Hepatocyte (in vitro differentiated cells): ENCODE measurements around the gene EFNA2. TPM values are rescaled to one million over a fixed set of nuclear protein-coding genes. Genes with fewer than 3 reads are reported as not detected.
"Not testable (repeated sequence)": the region's sequence is repeated elsewhere in the genome, so short reads cannot be mapped to it uniquely, and the experiment has no call there.

Source experiments
- DNase-seq: peaks from one replicate; pipeline ENCODE4 v3.0.0-alpha.2; 2016; ENCODE audit warnings: low spot score
- H2AFZ ChIP-seq: fragments of 200-600 bp; sonication (generic); 2 replicates; pipeline ENCODE4 v1.6.0; 2016; ENCODE audit warnings: antibody characterized with exemption, mild to moderate bottlenecking
- H3K27ac ChIP-seq: fragments of 200-600 bp; sonication (generic); 2 replicates; pipeline ENCODE4 v1.5.1; 2016; ENCODE audit warnings: mild to moderate bottlenecking
- H3K27me3 ChIP-seq: fragments of 200-600 bp; sonication (generic); 2 replicates; pipeline ENCODE4 v1.6.1; 2016
- H3K36me3 ChIP-seq: fragments of 200-600 bp; sonication (generic); replicated peaks from 2 replicates; pipeline ENCODE4 v1.5.1; 2016; ENCODE audit warnings: low read depth; ENCODE audit not compliant: insufficient read depth
- H3K4me1 ChIP-seq: fragments of 200-600 bp; sonication (generic); 2 replicates; pipeline ENCODE4 v1.5.1; 2016; ENCODE audit warnings: mild to moderate bottlenecking, moderate library complexity; ENCODE audit not compliant: insufficient read depth
- H3K4me2 ChIP-seq: fragments of 200-600 bp; sonication (generic); 2 replicates; pipeline ENCODE4 v1.6.0; 2016
- H3K4me3 ChIP-seq: fragments of 200-600 bp; sonication (generic); 2 replicates; pipeline ENCODE4 v1.5.1; 2016; ENCODE audit warnings: mild to moderate bottlenecking
- H3K79me2 ChIP-seq: fragments of 200-600 bp; sonication (generic); 2 replicates; pipeline ENCODE4 v1.6.0; 2017; ENCODE audit warnings: mild to moderate bottlenecking
- H3K9me2 ChIP-seq: fragments of 200-600 bp; sonication (generic); replicated peaks from 2 replicates; pipeline ENCODE4 v1.6.0; 2017; ENCODE audit warnings: mild to moderate bottlenecking; ENCODE audit not compliant: insufficient read depth
- H3K9me3 ChIP-seq: fragments of 200-600 bp; sonication (generic); 2 replicates; pipeline ENCODE4 v1.5.1; 2016; ENCODE audit warnings: low read depth, mild to moderate bottlenecking
- H4K20me1 ChIP-seq: fragments of 200-600 bp; sonication (generic); 2 replicates; pipeline ENCODE4 v1.6.0; 2016; ENCODE audit warnings: mild to moderate bottlenecking; ENCODE audit not compliant: insufficient read depth, poor library complexity, severe bottlenecking
- EZH2 ChIP-seq: fragments of 200-600 bp; sonication (generic); IDR thresholded peaks from 2 replicates; pipeline ENCODE4 v1.6.1; 2016; ENCODE audit warnings: antibody characterized with exemption, mild to moderate bottlenecking, borderline replicate concordance
- EZH2phosphoT487 ChIP-seq: fragments of 200-600 bp; sonication (generic); IDR thresholded peaks from one replicate; pipeline ENCODE4 v1.6.1; 2018; ENCODE audit warnings: antibody characterized with exemption, mild to moderate bottlenecking, low read depth, moderate library complexity; ENCODE audit not compliant: unreplicated experiment, severe bottlenecking
- WGBS: methylation state at CpG from one replicate; pipeline ENCODE4 v1.1.6; 2016; ENCODE audit warnings: low lambda C conversion rate; ENCODE audit errors: missing lambda C conversion rate; 5-methylcytosine and 5-hydroxymethylcytosine counted together
- polyA plus RNA-seq: library from polyadenylated mRNA; unstranded; fragments of >200 nt; fragmentation: Nextera tagmentation; extraction: Ambion mirVana; gene quantifications from 2 replicates; pipeline ENCODE4 v1.2.1, GENCODE V29; 2016
- total RNA-seq: library from RNA; depleted of rRNA; stranded (reverse); fragments of >200 nt; gene quantifications from 2 replicates; pipeline ENCODE4 v1.2.3, GENCODE V29; 2014
- TF ChIP-seq, protein P1 (sequence below): fragments of 200-600 bp; sonication (generic); IDR thresholded peaks from 2 replicates; pipeline ENCODE4 v1.5.1; 2016; ENCODE audit warnings: antibody characterized with exemption, mild to moderate bottlenecking; ENCODE audit not compliant: poor library complexity

EFNA2 gene
- total and polyA plus RNA-seq, 2 experiments from 2014 or later = 1.3 to 14.2 TPM

DNA sequence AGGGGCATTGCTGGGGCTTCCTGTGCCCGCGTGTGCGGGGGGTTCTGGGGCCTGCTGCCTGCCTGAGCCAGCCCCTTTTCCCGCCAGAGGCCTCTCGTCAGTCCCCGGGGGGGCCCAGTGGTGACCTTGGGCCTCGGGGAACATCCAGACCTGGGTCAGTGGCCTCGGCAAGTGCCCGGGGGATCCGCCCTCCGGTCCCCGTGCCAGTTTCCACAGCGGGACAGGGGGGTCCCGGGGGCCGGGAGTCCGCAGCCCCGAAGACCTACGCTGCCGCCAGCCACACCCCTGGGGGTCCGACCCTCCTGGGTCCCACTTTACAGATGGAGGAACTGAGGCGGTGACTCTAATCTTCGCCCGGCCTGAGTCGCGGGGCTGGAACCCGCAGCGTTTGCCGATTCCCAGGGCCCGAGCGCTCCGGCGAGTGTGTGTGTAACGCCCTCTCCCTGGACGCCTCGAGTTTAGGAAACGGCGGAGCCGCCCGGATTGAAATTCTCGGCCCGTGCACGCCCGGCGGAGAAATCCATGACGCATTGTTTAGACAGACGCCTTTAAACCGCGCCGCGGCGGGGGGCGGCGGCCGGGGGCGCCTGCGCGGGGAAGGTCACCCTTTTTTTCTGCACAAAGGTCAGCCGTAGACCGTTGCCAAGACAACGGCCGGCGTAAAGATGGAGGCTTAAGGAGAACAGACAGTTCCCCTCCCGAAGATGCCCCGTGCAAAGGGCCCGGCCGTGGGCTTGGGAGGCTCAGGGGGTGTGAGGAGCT lies 39.3 kb downstream of the EFNA2 start:
- no peak for TF ChIP-seq EZH2
- TF ChIP-seq, protein P1, sequence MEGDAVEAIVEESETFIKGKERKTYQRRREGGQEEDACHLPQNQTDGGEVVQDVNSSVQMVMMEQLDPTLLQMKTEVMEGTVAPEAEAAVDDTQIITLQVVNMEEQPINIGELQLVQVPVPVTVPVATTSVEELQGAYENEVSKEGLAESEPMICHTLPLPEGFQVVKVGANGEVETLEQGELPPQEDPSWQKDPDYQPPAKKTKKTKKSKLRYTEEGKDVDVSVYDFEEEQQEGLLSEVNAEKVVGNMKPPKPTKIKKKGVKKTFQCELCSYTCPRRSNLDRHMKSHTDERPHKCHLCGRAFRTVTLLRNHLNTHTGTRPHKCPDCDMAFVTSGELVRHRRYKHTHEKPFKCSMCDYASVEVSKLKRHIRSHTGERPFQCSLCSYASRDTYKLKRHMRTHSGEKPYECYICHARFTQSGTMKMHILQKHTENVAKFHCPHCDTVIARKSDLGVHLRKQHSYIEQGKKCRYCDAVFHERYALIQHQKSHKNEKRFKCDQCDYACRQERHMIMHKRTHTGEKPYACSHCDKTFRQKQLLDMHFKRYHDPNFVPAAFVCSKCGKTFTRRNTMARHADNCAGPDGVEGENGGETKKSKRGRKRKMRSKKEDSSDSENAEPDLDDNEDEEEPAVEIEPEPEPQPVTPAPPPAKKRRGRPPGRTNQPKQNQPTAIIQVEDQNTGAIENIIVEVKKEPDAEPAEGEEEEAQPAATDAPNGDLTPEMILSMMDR = no peak
- DNase-seq = no peak
- H3K4me2 ChIP-seq = no peak overlapping the region
- 94% methylated on average over 41 of the region's 66 CpGs for WGBS
- H3K36me3 ChIP-seq = no peaks in the 10 kb centered on the region
- no peaks in the 10 kb centered on the region for H3K9me3 ChIP-seq
- no peaks in the 10 kb centered on the region for H3K9me2 ChIP-seq
- H4K20me1 ChIP-seq = no peaks in the 10 kb centered on the region
- no peak overlapping the region for H3K4me3 ChIP-seq
- H3K4me1 ChIP-seq = no peaks in the 10 kb centered on the region
- H3K27ac ChIP-seq = no peak overlapping the region
- H2AFZ ChIP-seq = no peak overlapping the region
- no peaks in the 10 kb centered on the region for H3K27me3 ChIP-seq
- H3K79me2 ChIP-seq = no peaks in the 10 kb centered on the region

DNA sequence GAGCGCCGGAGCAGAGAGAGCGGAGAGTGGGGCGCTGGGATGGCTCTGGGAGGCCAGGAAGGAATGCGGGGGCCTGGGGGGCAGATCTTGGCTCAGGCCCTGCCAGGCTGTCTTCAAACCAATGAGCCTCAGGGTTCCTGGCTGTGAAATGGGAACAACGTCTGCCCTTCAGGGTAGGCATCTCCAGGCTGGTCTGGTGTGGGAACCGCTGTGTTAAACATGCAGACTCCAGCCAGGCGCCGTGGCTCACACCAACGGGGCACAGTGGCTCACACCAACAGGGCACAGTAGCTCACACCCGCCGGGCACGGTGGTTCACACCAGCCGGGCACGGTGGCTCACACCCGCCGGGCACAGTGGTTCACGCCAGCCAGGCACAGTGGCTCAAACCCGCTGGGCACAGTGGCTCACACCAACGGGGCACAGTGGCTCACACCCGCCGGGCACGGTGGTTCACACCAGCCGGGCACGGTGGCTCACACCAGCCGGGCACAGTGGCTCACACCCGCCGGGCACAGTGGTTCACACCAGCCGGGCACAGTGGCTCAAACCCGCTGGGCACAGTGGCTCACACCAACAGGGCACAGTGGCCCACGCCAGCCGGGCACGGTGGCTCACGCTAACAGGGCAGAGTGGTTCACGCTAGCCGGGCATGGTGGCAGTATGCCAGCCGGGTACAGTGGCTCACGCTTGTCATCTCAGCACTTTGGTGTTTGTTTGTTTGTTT lies 40.1 kb downstream of the EFNA2 start:
- no peaks in the 10 kb centered on the region for H3K4me1 ChIP-seq
- H3K9me3 ChIP-seq = no peaks in the 10 kb centered on the region
- H3K27me3 ChIP-seq = no peaks in the 10 kb centered on the region
- H3K36me3 ChIP-seq = no peaks in the 10 kb centered on the region
- H3K4me2 ChIP-seq = no peak overlapping the region
- TF ChIP-seq EZH2phosphoT487 = no peak
- TF ChIP-seq, protein P1 = no peak
- no peak for TF ChIP-seq EZH2
- no peak overlapping the region for H3K4me3 ChIP-seq
- WGBS = 98% methylated on average over 34 of the region's 38 CpGs
- H3K27ac ChIP-seq = no peak overlapping the region
- no peak for DNase-seq
- no peaks in the 10 kb centered on the region for H3K79me2 ChIP-seq
- no peak overlapping the region for H2AFZ ChIP-seq
- H4K20me1 ChIP-seq = no peaks in the 10 kb centered on the region
- no peaks in the 10 kb centered on the region for H3K9me2 ChIP-seq

DNA sequence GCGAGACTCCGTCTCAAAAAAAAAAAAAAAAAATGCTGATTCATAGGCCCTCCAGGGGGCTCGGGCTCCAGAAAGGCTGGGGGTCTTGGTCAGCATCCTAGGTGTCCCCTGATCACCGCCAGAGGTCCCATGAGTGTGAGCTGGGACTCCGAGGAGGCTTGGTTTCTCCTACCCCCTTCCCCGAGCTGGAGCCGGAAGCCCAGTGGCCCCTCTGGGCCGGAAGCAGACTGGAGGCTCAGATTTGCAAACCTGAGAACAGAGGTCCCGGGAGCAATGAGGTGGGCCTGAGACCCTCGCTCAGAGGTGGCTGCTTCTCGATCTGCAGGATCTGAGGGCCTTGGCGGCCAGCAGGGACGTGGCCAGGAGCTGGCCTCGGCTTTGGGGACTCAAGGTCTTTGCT lies 41.5 kb downstream of the EFNA2 start:
- no peaks in the 10 kb centered on the region for H4K20me1 ChIP-seq
- H3K4me1 ChIP-seq = no peaks in the 10 kb centered on the region
- no peaks in the 10 kb centered on the region for H3K27me3 ChIP-seq
- no peaks in the 10 kb centered on the region for H3K9me3 ChIP-seq
- H2AFZ ChIP-seq = no peak overlapping the region
- no peak overlapping the region for H3K4me2 ChIP-seq
- H3K36me3 ChIP-seq = no peaks in the 10 kb centered on the region
- WGBS = 89% methylated on average over 13 of the region's 14 CpGs
- DNase-seq = no peak
- H3K9me2 ChIP-seq = no peaks in the 10 kb centered on the region
- H3K79me2 ChIP-seq = no peaks in the 10 kb centered on the region
- TF ChIP-seq, protein P1 = no peak
- TF ChIP-seq EZH2phosphoT487 (no peak), EZH2 (no peak)
- no peak overlapping the region for H3K27ac ChIP-seq
- H3K4me3 ChIP-seq = no peak overlapping the region

DNA sequence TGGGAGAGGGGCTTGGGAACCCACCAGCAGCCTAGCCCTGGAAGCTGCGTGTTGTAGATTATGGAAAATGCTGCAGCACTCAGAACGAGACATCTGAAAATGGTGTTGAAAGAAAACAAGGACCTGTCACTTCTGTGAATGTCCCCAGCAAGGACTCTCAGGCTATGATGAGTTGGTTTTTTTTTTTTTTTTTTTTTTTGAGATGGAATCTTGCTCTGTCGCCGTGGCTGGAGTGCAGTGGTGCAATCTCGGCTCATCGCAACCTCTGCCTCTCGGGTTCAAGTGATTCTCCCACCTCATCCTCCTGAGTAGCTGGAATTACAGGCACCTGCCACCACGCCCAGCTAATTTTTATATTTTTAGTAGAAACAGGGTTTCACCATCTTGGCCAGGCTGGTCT lies 46.5 kb downstream of the EFNA2 start:
- H3K79me2 ChIP-seq, H3K4me2 ChIP-seq, H4K20me1 ChIP-seq, H3K9me2 ChIP-seq, H3K9me3 ChIP-seq, H3K4me1 ChIP-seq, H3K36me3 ChIP-seq, H2AFZ ChIP-seq, DNase-seq, H3K27me3 ChIP-seq, H3K4me3 ChIP-seq, H3K27ac ChIP-seq: not testable (repeated sequence)
- 85% methylated on average over 8 of the region's 8 CpGs for WGBS
